GM23338 (cell line): Measurements from ENCODE around the gene OR8I2. TPM values are rescaled to one million over a fixed set of nuclear protein-coding genes. Genes with fewer than 3 reads are reported as not detected.

Experiments used
- ATAC-seq: fragments of 200-7000 bp; cut with Tn5 transposase; 3 replicates; pipeline ENCODE4 v1.9.1; 2020
- DNase-seq: peaks from one replicate; pipeline ENCODE4 v3.0.0-alpha.2; 2015; ENCODE audit warnings: low spot score
- H2AFZ ChIP-seq: fragments of 200-600 bp; sonication (generic); 2 replicates; pipeline ENCODE4 v1.8.0; 2016; ENCODE audit warnings: antibody characterized with exemption, mild to moderate bottlenecking, moderate library complexity
- H3F3A ChIP-seq: fragments of 200-600 bp; sonication (generic); replicated peaks from 2 replicates; pipeline ENCODE4 v1.8.0; 2017; ENCODE audit warnings: antibody characterized with exemption, mixed run types, low read depth
- H3K27ac ChIP-seq: fragments of 200-600 bp; sonication (generic); 2 replicates; pipeline ENCODE4 v1.6.1; 2016; ENCODE audit warnings: low read depth
- H3K27me3 ChIP-seq: fragments of 200-600 bp; sonication (generic); 2 replicates; pipeline ENCODE4 v1.8.0; 2016; ENCODE audit warnings: mild to moderate bottlenecking, mixed run types, moderate library complexity; ENCODE audit not compliant: insufficient read depth
- H3K36me3 ChIP-seq: fragments of 200-600 bp; sonication (generic); 2 replicates; pipeline ENCODE4 v1.8.0; 2016; ENCODE audit warnings: mild to moderate bottlenecking; ENCODE audit not compliant: insufficient read depth
- H3K4me1 ChIP-seq: fragments of 200-600 bp; sonication (generic); 2 replicates; pipeline ENCODE4 v1.8.0; 2016; ENCODE audit warnings: mild to moderate bottlenecking, moderate library complexity; ENCODE audit not compliant: insufficient read depth
- H3K4me2 ChIP-seq: fragments of 200-600 bp; sonication (generic); 2 replicates; pipeline ENCODE4 v1.7.1; 2017; ENCODE audit warnings: mixed run types
- H3K4me3 ChIP-seq: fragments of 200-600 bp; sonication (generic); 2 replicates; pipeline ENCODE4 v1.6.1; 2016; ENCODE audit warnings: mixed run types
- H3K79me2 ChIP-seq: fragments of 200-600 bp; sonication (generic); replicated peaks from 2 replicates; pipeline ENCODE4 v1.8.0; 2017; ENCODE audit warnings: mild to moderate bottlenecking; ENCODE audit not compliant: insufficient read depth
- H3K9me2 ChIP-seq: fragments of 200-600 bp; sonication (generic); 2 replicates; pipeline ENCODE4 v1.8.0; 2017; ENCODE audit not compliant: insufficient read depth
- H4K20me1 ChIP-seq: fragments of 200-600 bp; sonication (generic); replicated peaks from 2 replicates; pipeline ENCODE4 v1.8.0; 2017; ENCODE audit warnings: mild to moderate bottlenecking; ENCODE audit not compliant: insufficient read depth
- H3K27ac Mint-ChIP-seq: 2 replicates; pipeline ENCODE4 v1.8.0; 2020; ENCODE audit warnings: inconsistent platforms, mild to moderate bottlenecking, moderate library complexity, mixed read lengths
- H3K27me3 Mint-ChIP-seq: 3 replicates; pipeline ENCODE4 v1.8.0; 2022; ENCODE audit warnings: low read depth, mild to moderate bottlenecking, moderate library complexity, mixed read lengths, inconsistent platforms; ENCODE audit not compliant: insufficient read depth, poor library complexity
- H3K36me3 Mint-ChIP-seq: 3 replicates; pipeline ENCODE4 v1.8.0; 2021; ENCODE audit warnings: low read depth, mild to moderate bottlenecking, inconsistent platforms, moderate library complexity, mixed read lengths
- H3K4me1 Mint-ChIP-seq: 3 replicates; pipeline ENCODE4 v1.8.0; 2020; ENCODE audit warnings: mild to moderate bottlenecking, inconsistent platforms, mixed read lengths
- H3K4me3 Mint-ChIP-seq: 3 replicates; pipeline ENCODE4 v1.8.0; 2021; ENCODE audit warnings: moderate library complexity, mild to moderate bottlenecking, inconsistent platforms, mixed read lengths
- H3K9me3 Mint-ChIP-seq: 3 replicates; pipeline ENCODE4 v1.8.0; 2020; ENCODE audit warnings: moderate library complexity, mild to moderate bottlenecking, inconsistent platforms, mixed read lengths
- REST ChIP-seq: IDR thresholded peaks from one replicate; pipeline ENCODE4 v1.6.1; 2018; ENCODE audit warnings: antibody characterized with exemption; ENCODE audit not compliant: unreplicated experiment
- ZNF462 ChIP-seq: fragments of 250-450 bp; sonication (Bioruptor Pico); IDR thresholded peaks from 2 replicates; pipeline ENCODE4 v1.5.0; 2020; ENCODE audit warnings: mild to moderate bottlenecking, moderate library complexity
- polyA plus RNA-seq: library from polyadenylated mRNA; unstranded; fragments of >200 nt; fragmentation: Nextera tagmentation; extraction: Ambion mirVana; gene quantifications from 2 replicates; pipeline ENCODE4 v1.2.1, GENCODE V29; 2016
- total RNA-seq: library from RNA; depleted of rRNA; stranded (reverse); fragments of >200 nt; shearing (Covaris generic); gene quantifications from 2 replicates; pipeline ENCODE4 v1.2.3, GENCODE V29; 2014

Gene OR8I2
- total and polyA plus RNA-seq, 2 experiments from 2014 or later: not detected

- no peak within 1 kb of the TSS for H3K27ac Mint-ChIP-seq
- TF ChIP-seq REST: no peak
- no peak for TF ChIP-seq ZNF462 (CRISPR knock-in tag)
- H3K36me3 ChIP-seq: no peaks in the 10 kb centered on the region
- no peaks in the 10 kb centered on the region for H3K27me3 ChIP-seq
- no peaks in the 10 kb centered on the region for H3K9me2 ChIP-seq
- H4K20me1 ChIP-seq: no peaks in the 10 kb centered on the region
- no peak within 1 kb of the TSS for H3K4me3 Mint-ChIP-seq
- H2AFZ ChIP-seq: no peak within 1 kb of the TSS
- no peaks in the 10 kb centered on the region for H3K4me1 Mint-ChIP-seq
- peaks cover 4% of the 10 kb centered on the region; the same call in 1 of the 3 replicates for H3K9me3 Mint-ChIP-seq
- H3K4me2 ChIP-seq: no peak within 1 kb of the TSS
- no peak within 1 kb of the TSS for H3K27ac ChIP-seq
- no peak for DNase-seq
- no peaks in the 10 kb centered on the region for H3K79me2 ChIP-seq
- H3K36me3 Mint-ChIP-seq: no peaks in the 10 kb centered on the region
- ATAC-seq: no peak
- H3K4me3 ChIP-seq: no peak within 1 kb of the TSS
- no peaks in the 10 kb centered on the region for H3K4me1 ChIP-seq
- no peaks in the 10 kb centered on the region for H3K27me3 Mint-ChIP-seq
- no peaks in the 10 kb centered on the region for H3F3A ChIP-seq
Measured at GRCh38 chr11:56103210-56103737, 10.2 kb downstream of the OR8I2 start, which contains the start of gene OR8H2. OR8H2 (plus strand) TSS chr11:56103687; CDS start chr11:56105043, 1,356 bp downstream.
